ENCODE data around the gene GPR3. TPM values are rescaled to one million over a fixed set of nuclear protein-coding genes. Genes with fewer than 3 reads are reported as not detected.

The GPR3 gene
- total and polyA plus RNA-seq, 2 donors (not counting 3 experiments of a cell fraction or from before 2014, with no cell fraction given) = 1.8 TPM

- no peak for TF ChIP-seq MAX (IDR thresholded peaks at IDR 0.05; ENCODE audit: insufficient read depth, insufficient read length)
- intact Hi-C loops (cut with micrococcal nuclease) = no loop called here
- dilution Hi-C loops (cut with MboI; ENCODE audit: extremely low pct_ligation_motif_present, low sequenced_read_pairs) = loop anchor here (25.0 kb wide), 1 partner anchor 178 kb away; no protein-coding TSS in a partner anchor
- BruUV-seq (replicated peaks) = no TSS peak
- H3K79me2 ChIP-seq (ENCODE audit: control insufficient read depth, insufficient read depth, low read length) = no peaks in the 10 kb centered on the region
- no peak overlapping the region for H3K4me2 ChIP-seq (ENCODE audit: insufficient read depth, low read length)
- no peak for DNase-seq (ENCODE audit: low read depth, low spot score)
- peaks cover 46 to 65% of the 10 kb centered on the region in 2 experiments for H3K36me3 ChIP-seq (ENCODE audit: control insufficient read depth in 2 of 2, extremely low read depth in 1 of 2, insufficient read depth in 2 of 2, low read length in 2 of 2)
- no peak overlapping the region for H3K27ac ChIP-seq (ENCODE audit: insufficient read depth, low read depth, low read length)
- no peak overlapping the region for H3K9ac ChIP-seq (replicated peaks; ENCODE audit: extremely low read depth, insufficient read depth, low read length)
- H3K4me1 ChIP-seq (ENCODE audit: control insufficient read depth, extremely low read depth, insufficient read depth, low read length) = no peaks in the 10 kb centered on the region
- no peaks in the 10 kb centered on the region for H3K9me3 ChIP-seq (replicated peaks; ENCODE audit: control insufficient read depth, insufficient read depth, low read length)
- H3K9me1 ChIP-seq (replicated peaks; ENCODE audit: control insufficient read depth, extremely low read depth, insufficient read depth, low read length) = no peaks in the 10 kb centered on the region
- ChIA-PET POLR2A (no interaction called here), CTCF (interaction anchor here (1.0 to 1.5 kb wide), 3 partner anchors 9 to 18 kb away, joined by 3 to 4 read pairs (median 3); no protein-coding TSS in a partner anchor)
- H2AFZ ChIP-seq (ENCODE audit: low read depth, low read length) = no peak overlapping the region
- no peak overlapping the region for H3K4me3 ChIP-seq (replicated peaks in 1 of 3; ENCODE audit: insufficient read depth in 1 of 3, low read depth in 1 of 3, low read length in 3 of 3)
- no peaks in the 10 kb centered on the region for H3K27me3 ChIP-seq (ENCODE audit: control insufficient read depth in 2 of 2, insufficient read depth in 2 of 2, low read length in 2 of 2)
- no peaks in the 10 kb centered on the region for H4K20me1 ChIP-seq (replicated peaks; ENCODE audit: control insufficient read depth, extremely low read depth, insufficient read depth, low read length)
- no peak for FAIRE-seq
These were observed 17.2 kb downstream of the GPR3 start for GRCh38 chr1:27409669-27410068.

- no peak overlapping the region for H3K27ac ChIP-seq (ENCODE audit: insufficient read depth, low read depth, low read length)
- no peak overlapping the region for H3K4me2 ChIP-seq (ENCODE audit: insufficient read depth, low read length)
- ChIA-PET POLR2A (no interaction called here), CTCF (interaction anchor here (1.0 to 1.2 kb wide), 3 partner anchors 15 to 196 kb away, joined by 3 to 6 read pairs (median 3); no protein-coding TSS in a partner anchor)
- no peak for FAIRE-seq
- no TSS peak for BruUV-seq (replicated peaks)
- no peak overlapping the region for H3K4me3 ChIP-seq (replicated peaks in 1 of 3; ENCODE audit: insufficient read depth in 1 of 3, low read depth in 1 of 3, low read length in 3 of 3)
- TF ChIP-seq JUN (IDR thresholded peaks at IDR 0.05; ENCODE audit: borderline replicate concordance, insufficient read depth, insufficient read length, low read depth) = no peak
- no peak for TF ChIP-seq POLR2A (IDR thresholded peaks at IDR 0.05; ENCODE audit: low read depth, low read length)
- no peak for TF ChIP-seq GATA2 (IDR thresholded peaks at IDR 0.05; ENCODE audit: insufficient read depth, insufficient read length, low read depth, low read length)
- TF ChIP-seq MAX (IDR thresholded peaks at IDR 0.05; ENCODE audit: insufficient read depth, insufficient read length) = no peak
- TF ChIP-seq FOS (IDR thresholded peaks at IDR 0.05; ENCODE audit: borderline replicate concordance, insufficient read depth, low read length) = no peak
- no peak for TF ChIP-seq EZH2 (IDR thresholded peaks at IDR 0.05; ENCODE audit: borderline replicate concordance, low read depth, low read length, severe bottlenecking)
- H3K4me1 ChIP-seq (ENCODE audit: control insufficient read depth, extremely low read depth, insufficient read depth, low read length) = no peaks in the 10 kb centered on the region
- intact Hi-C loops (cut with micrococcal nuclease) = no loop called here
- no peaks in the 10 kb centered on the region for H3K27me3 ChIP-seq (ENCODE audit: control insufficient read depth in 2 of 2, insufficient read depth in 2 of 2, low read length in 2 of 2)
- H3K9me1 ChIP-seq (replicated peaks; ENCODE audit: control insufficient read depth, extremely low read depth, insufficient read depth, low read length) = no peaks in the 10 kb centered on the region
- no peak overlapping the region for H2AFZ ChIP-seq (ENCODE audit: low read depth, low read length)
- dilution Hi-C loops (cut with MboI; ENCODE audit: extremely low pct_ligation_motif_present, low sequenced_read_pairs) = loop anchor here (25.0 kb wide), 1 partner anchor 177 kb away; no protein-coding TSS in a partner anchor
- DNase-seq (ENCODE audit: low read depth, low spot score) = no peak
- H3K79me2 ChIP-seq (ENCODE audit: control insufficient read depth, insufficient read depth, low read length) = no peaks in the 10 kb centered on the region
- H3K36me3 ChIP-seq (ENCODE audit: control insufficient read depth in 2 of 2, extremely low read depth in 1 of 2, insufficient read depth in 2 of 2, low read length in 2 of 2) = peaks cover 54 to 72% of the 10 kb centered on the region in 2 experiments
- no peaks in the 10 kb centered on the region for H4K20me1 ChIP-seq (replicated peaks; ENCODE audit: control insufficient read depth, extremely low read depth, insufficient read depth, low read length)
- H3K9ac ChIP-seq (replicated peaks; ENCODE audit: extremely low read depth, insufficient read depth, low read length) = no peak overlapping the region
- H3K9me3 ChIP-seq (replicated peaks; ENCODE audit: control insufficient read depth, insufficient read depth, low read length) = no peaks in the 10 kb centered on the region
These were observed 18.3 kb downstream of the GPR3 start for GRCh38 chr1:27410709-27411108.
